Hindlimb muscle (tissue), 1 donor: ENCODE results near the gene UCKL1. TPM values are rescaled to one million over a fixed set of nuclear protein-coding genes. Genes with fewer than 3 reads are reported as not detected.
"Not testable (repeated sequence)": the region's sequence is repeated elsewhere in the genome, so short reads cannot be mapped to it uniquely, and the experiment has no call there.

Experiments used
- DNase-seq: peaks from one replicate; pipeline ENCODE4 v3.0.0-alpha.2; 2013
- polyA plus RNA-seq: library from polyadenylated mRNA; unstranded; fragments of 120-200 nt; gene quantifications from one replicate; pipeline ENCODE4 v1.2.1, GENCODE V29; 2013; ENCODE audit not compliant: insufficient read length

UCKL1 gene
- polyA plus RNA-seq, 1 donor = 54.9 TPM

DNA sequence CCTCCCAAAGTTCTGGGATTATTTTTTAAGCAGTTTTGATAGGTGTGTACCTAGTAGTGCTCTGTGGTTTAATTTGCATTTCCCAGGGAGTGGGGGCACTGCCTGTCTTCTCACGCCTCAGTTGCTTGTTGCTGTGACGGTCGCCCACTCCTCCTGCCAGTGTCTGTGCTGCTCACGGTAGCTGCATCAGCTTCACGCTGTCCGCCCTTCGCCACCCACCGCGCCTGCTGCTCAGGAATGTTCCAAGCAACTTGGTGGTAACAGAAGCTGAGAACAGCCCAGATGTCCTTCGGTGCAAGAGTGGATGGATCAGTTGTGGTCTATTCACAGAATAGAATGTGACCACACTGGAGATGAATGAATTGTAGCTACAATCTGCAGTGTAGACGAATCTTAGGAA is 38.4 kb downstream of the UCKL1 start:
- no peak for DNase-seq

DNA sequence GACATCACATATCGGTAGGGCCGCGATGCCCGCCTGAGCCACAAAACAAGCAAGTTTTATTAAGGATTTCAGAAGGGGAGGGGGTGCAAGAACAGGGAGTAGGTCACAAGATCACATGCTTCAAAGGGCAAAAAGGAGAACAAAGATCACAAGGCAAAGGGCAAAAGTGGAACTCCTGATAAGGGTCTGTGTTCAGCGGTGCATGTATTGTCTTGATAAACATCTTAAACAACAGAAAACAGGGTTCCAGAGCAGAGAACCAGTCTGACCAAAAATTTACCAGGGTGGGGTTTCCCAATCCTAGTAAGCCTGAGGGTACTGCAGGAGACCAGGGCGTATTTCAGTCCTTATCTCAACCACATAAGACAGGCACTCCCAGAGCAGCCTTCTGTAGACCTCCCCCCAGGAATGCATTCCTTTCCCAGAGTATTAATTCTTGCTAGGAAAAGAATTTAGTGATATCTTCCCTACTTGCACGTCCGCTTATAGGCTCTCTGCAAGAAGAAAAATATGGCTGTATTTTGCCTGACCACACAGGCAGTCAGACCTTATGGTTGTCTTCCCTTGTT is 39.8 kb downstream of the UCKL1 start:
- DNase-seq = not testable (repeated sequence)

DNA sequence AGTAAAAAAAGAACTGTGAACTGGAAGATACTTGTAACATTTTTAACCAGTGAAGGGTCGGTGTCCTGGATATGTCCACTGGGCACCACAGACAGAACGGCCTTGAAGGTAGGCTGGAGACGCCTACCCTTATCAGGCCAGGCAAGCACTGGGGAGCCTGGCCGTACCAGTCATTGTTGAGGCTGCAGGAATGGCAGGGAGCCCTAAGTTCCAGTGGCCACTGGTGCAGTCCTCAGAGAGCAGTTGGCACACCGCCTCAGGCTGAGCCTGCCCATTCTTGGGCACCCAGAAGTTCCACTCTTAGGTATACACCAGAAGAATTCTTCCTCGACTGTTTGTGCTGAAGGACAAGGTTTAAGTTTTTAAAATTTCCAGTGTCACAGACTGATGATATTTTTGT is 40.7 kb downstream of the UCKL1 start:
- no peak for DNase-seq

DNA sequence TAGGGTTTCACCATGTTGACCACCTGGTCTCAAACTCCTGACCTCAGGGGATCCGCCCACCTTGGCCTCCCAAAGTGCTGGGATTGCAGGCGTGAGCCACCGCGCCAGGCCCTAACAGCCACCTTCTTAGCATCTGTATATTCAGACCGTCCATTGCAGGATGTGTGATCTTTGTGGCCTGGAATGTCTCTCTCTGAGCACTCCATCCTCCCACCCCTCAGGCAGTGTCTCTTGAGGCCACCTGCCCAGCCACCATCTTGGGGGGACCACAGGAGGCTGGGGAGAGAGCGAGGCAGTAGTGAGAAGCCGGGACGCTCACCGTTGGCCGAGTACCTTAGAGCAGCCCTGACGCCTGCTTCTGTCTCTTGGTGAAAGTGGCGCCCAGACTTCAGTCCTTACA is 42.4 kb downstream of the UCKL1 start:
- no peak for DNase-seq

DNA sequence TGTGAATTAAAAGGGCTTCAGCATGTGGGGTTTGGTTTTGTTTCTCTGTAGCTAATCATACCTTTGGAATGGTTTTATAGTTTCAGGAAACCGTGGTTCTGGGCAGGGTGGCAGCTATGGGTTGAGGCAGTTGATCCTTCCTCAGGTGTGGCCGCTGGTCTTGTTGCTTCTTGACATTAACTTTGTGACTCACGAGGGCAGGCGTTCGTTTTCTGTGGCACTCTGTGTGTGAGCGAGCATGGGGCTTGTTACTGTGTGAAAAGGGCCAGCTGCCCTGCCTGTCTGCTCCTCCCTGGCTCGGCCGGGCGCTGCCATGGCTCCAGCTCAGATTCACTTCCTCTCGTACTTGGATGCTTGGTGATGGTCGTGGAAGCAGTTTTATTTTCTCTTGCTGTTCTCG is 45.0 kb downstream of the UCKL1 start:
- DNase-seq = no peak

DNA sequence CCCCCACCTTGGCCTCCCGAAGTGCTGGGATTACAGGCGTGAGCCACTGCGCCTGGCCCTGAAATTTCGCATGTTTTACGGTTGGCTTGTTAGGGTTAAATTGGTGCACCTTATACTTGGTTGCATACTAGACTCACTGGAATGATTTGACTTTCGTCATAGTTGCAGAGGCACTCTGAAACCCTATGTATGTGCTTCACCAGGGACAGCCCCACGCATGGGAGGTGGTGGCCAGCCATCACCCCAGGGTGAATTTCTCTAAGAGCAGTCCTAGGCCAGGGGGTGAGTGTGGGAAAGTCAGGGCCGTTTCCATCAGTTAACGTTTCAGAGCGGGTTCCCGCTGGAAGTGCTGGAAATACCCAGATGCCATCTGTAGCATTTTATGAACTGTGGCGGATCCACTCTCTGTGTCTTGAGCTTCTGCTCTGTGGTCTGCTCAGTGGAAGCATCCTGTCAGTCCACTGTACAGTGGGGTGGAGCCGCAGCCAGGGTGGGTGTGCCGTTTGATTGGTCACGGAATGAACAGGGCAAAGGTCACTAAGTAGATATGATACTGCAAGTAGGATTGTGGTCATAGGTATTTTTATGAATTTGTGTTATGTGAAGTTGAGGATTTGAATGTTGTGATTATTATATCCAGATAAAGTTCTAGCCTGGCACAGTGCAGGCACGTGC is 48.1 kb downstream of the UCKL1 start:
- no peak for DNase-seq

DNA sequence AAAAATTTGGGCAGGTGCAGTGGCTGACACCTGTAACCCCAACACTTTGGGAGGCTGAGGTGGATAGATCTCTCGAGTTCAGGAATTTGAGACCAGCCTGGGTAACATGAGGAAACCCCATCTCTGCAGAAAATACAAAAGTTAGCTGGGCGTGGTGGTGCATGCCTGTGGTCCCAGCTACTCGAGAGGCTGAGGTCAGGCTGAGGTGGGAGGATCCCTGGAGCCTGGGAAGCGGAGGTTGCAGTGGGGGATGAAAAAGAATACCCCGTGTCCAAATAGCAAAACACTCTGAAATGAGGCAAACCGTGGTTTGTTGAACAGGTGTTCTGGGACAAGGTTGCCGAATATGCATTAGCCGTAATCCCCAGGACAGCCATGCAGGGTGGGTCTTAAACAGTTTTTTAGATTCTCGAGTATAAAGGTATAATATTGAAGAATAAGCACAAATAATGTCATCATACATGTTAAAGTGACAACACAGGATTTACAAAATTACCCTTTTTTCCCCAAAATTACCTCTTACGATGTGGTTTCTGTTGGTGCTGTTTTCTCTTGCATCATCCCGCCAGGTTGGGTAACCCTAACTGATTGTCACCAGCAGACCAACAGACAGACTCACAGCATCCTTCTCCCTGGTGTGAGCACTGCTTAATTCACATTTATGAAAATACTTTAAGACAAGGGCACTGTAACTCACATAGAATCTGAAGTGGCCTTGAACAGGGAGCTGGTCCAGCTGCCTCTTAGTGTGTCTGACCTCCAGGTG is 52.2 kb downstream of the UCKL1 start:
- no peak for DNase-seq

DNA sequence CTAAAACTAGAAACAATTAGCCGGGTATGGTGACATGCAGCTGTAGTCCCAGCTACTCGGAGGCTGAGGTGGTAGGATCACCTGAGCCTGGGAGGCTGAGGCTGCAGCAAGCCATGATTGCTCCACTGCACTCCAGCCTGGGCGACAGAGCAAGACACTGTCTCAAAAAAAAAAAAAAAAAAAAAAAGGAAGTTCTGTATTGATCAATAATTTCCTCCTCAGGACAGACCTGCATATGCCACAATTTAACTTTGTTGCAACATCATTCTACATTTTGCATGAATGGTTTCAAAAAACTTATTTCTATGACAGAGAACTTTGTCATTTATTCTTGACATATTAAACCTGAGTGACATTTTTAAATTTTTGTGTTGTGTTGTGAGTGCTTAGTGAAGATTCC is 55.8 kb downstream of the UCKL1 start:
- DNase-seq = no peak

DNA sequence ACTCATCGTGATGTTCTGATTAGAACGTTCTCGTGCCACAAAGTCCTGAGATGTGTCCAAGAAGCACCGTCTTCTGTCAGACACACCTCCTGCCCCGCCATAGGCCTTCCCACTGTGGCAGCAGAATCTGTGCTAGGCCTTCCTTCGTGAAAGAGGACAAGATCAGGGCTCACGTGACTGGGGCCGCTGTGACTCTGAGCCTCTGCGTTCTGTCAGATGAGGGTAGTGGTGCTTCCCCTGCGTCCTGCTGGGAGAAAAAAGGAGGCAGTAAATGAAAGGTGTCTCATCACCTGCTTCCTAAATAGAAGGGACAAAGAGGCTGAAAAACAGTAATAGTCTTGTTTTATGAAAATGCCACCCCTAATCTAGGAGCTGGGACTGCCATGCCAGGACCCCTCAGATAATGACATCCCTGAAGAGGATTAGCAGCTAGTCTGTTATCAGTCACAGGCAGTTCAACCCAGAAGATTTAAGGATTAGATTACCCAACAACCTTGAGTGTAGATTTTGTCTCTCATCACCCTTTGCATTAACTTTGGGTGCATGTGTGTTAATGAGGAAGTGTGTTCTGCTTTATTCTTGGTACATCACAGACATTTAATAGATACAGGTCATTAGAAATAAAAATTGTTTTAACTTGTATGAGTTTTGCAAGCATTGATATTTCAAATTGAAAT is 57.2 kb downstream of the UCKL1 start:
- no peak for DNase-seq

DNA sequence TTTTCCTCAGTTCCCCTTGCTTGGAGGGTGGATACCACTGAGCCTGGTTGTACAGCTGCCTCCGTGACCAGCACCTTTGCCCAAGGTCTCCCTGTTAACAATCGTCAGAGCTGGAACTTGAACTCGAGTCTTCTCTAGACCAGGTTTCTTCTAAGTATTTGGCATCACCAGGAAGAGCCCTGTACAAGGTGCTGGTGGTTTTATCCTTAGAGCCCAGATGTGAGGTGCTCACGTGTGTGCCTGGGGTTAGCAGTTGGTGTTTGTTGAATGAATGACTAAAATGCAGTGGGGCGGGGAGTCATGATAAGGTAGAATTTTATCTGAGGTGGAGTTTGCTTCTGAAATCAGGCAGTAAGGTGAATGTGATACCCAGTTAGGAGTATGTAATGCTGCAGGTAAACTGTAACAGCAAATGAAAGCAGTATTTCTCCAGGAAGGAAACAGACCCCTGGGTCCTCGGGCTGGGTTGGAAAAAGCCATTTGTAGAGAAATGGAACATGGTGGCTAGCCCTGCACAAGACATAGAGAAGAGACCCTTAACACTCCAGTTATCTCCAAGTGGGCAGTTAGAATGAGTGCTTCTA is 58.1 kb downstream of the UCKL1 start:
- no peak for DNase-seq

DNA sequence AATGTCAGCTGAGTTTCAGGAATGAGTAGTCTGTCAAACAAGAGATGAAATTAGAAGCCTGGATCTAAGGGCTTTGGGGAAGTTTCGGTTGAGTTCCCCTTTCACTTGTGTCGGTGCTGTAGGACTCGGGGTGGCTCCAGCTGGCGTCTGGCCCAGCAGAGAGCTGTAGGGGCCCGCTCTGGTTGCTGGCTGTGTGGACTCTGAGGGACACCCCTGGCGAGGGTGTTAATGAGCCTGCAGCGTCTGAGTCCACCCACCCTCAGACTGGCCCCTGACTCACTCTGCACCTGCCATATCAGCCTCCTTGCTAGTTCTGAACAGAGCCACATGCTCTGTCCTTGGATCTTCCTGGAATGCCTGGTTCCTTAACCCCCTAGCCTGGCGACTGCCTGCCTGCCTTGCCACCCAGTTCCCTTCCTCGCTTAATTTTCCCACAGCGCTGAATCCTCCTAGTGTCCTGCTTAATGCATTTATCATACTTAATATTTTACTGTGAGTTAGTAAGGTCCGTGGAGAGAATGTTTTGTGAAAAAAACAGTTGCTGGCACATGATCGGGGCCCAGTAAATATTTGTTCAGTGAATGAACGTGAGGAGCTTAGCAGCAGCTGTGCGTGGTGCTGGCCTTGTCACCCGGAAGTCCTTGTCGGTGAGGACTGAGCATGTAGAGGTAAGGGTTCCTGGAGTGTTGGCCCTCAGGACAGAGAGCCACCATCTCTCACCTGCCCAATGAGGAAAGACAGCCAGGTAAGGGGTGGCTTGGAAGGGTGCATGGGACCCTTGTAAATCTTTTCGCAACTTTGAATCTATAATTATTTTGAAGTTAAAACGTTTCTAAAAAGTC is 59.7 kb downstream of the UCKL1 start:
- peak; percentile 49 for DNase-seq

DNA sequence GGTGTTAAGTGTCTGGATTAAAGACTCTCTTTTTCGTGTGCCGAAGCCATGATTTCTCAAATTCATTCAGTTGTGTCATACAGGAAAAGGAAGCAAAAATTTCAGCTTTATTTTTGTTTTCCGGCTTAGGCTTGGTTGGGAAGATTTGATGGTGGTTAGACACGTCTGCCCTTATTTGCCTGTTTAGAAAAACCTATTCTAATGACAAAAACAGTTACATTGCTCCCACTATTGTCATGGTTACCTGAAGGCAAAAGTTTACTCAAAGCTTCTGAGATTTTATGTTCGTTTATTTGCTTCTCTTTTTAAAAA is 60.3 kb downstream of the UCKL1 start:
- DNase-seq = no peak

DNA sequence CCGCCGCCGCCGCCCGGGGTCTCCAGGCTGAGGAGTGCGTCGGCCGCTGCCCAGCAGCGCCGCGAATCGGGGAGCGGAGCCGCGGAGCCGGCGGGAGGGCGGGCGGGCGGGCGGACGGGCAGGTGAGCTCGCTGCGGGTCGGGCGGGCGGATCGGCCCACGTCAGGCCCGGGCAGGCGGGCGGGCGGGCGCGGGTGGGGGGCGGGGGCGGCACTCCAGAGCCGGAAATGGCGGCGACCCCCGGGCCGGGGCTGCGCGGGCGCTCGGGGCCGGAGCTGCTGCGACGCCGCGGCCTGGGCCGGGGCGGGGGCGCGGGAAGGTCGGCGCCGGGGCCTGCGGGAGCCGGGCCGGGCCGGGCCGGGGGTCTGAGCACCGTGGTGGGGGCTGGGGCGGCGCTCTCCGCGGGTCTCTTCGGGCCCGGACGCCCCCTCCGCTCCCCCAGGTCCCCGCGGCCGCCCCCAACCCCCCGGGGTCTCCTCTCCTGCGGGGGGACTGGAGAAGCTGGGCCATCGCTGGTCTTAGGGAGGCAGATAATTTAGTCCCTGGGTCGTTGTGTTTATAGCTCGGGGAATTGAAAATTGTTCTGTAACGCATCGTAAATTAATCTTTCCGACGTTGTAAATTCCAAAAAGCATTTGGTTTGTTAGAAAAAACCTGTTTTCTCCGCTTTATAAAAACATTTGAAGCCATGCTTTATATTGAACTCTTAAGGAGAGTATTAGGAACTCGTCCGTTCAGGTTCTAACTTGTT is 60.8 kb downstream of the UCKL1 start:
- no peak for DNase-seq

DNA sequence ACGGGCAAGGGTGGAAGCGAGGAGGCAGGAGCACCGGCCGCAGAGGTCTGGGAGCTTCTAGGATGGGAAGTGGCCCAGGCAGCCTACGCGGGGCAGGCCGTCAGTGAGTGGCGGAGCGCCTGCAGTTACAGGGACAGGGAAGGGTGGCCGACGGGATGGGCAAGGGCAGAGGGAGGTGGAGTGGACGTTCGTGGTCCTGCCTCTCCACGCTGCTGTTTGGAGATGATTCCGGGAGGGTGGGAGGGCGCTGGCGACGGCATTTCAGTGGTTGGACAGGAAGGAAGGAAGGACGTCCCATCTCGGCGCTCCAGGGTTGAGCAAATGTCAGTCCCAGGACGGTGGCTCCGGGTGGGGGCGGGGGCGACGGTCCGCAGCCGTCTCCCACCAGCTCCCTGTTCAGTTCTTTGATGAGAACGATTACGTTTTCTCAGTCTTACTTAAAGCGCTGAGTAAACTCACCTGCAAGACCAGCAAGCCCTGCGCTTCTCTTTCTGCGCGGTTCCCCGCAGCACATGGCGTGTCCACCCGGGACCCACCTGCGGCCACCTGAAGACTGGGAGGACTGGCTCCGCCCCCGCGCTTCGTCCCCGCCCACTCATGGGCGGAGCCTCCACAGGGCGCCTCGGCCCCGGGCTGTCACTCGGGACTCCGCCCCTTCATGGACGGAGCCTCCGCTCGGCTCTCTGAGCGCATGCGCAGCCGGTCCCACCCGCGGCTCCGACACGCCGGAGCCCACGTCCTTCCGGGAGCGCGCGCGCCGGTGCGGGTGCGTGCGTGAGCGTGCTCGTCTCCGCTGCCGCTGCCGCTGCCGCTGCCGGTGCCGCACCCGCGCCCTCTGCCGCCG is 61.6 kb downstream of the UCKL1 start, which contains the start of gene DNAJC5:
TSS of gene DNAJC5 (plus strand) at position 769 of the 844 bp plus-strand sequence. CDS start 33,220 bp downstream, outside the sequence.
- peak; percentile 95 for DNase-seq

DNA sequence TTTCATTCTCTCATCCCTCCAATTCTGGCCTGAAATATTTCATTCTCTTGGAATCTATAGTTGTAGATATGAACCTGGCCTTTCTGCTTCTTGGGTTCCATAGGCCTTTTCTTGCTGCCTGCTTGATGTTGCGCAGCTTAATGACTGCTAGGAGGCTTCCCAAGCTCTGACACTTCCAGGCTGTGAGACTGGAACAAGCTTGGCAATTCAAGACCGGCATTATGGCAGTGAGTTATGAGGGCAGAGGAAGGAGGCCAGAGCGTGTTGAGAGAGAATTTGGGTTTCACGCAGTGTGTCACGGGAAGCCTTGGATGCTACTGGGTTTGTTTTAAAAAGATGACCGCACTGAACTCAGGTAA is 62.2 kb downstream of the UCKL1 start:
- DNase-seq = no peak

DNA sequence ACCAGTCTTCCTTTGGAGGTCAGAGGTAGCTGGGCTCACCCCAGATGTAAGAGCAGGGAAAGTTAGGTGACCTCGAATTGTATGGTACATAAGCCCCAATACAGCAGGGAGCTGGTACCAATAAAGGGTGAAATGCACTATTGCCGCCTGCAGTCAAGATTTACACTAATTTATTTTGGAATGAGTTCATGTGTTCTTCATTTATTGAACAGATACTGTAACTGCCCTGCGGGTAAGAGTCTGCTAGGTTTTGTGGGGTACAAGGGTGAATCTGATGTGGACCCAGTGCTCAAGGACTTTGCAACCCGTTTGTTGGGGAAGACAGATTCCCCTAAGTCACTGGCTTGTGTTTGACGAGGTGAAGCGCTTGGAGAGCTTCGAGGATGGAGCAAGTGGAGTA is 63.8 kb downstream of the UCKL1 start:
- no peak for DNase-seq

DNA sequence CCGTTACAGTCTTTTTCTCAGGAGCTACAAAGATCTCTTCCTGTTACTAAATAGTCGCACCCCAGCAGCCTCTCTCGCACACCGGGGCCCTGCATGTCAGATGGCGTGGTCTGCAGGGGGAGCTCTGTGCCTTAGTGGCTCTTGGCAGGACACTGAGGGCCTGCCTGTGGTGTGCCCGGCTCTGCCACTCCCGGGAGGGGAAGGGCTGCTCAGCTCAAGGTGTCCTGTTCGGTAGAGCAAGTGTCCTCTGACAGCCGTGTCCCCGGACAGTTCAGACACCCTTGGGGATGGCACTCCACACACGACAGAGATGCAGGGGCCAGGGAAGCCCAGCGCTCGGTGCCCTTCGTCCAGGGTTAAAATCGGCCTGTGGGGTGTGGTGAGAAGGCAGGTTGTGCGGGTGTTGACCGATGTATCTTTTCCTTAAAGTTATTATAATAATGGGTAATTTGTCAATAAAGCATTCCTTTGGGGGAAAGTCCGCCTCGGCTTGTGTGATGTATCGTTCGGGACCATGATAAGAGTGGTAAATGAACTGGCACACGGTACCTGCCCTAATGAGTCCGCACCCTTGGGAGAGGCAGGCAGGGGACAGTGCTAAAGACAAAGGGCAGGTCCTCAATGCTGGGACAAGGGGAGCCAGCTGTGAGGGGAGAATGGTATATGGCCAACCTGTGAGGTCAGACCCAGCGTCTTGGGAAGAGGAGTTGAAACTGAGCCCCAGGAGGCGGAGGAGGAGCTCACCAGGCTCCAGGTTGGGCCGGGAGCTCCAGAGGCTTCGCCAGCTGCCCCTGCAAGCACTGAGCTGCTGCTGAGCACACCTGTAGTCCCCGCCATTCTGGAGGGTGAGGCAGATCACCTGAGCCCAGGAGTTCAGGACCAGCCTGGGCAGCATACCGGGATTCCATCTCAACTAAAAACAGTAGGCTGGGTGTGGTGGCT is 64.9 kb downstream of the UCKL1 start:
- DNase-seq = no peak

DNA sequence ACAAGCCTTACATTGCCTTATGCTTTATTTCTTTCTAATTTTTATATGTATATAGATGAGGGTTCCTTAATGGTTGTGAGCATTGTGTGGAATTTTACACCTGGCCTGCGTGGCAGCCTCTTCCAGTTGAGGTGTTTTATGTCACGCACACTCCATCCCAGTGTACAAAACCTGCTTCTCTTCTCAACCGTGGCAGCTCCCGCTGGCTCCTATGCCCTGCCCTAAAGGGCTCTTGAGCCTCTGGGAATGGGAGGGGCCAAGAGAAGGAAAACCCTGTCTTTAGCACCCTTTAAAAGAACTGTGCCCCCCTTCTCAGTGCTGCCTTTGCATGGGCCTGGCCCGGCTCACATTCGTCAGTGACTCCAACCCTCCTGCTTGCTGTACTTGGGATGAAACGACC is 65.6 kb downstream of the UCKL1 start:
- no peak for DNase-seq

DNA sequence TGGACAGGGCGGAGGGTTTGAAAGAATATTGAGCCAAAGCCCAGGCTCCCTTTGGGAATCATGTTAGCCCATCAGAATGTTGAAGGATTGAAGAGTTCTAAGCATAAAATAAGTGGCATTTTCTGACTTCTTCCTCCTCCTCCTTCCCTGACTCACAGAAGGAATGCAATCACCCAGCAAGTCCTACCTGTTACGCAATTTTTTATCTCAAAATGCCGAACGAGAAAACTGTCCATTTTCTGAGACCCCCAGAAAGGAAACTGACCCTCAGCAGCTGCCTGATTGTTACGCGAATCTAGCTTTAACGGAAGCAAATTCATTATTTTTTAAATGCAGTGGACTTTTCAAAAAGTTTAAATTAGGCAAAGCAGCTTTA is 66.0 kb downstream of the UCKL1 start:
- no peak for DNase-seq
